KOPT-K1 (cell line): ENCODE results near the gene MAST1.
"Not testable (repeated sequence)": the region's sequence is repeated elsewhere in the genome, so short reads cannot be mapped to it uniquely, and the experiment has no call there.

ENCODE experiments used
- H3K27ac ChIP-seq: fragments of 200-600 bp; sonication (generic); 2 replicates; pipeline ENCODE4 v1.5.1; 2016; ENCODE audit warnings: antibody characterized with exemption, mild to moderate bottlenecking, low read depth, low read length; ENCODE audit not compliant: poor library complexity, severe bottlenecking
- H3K36me3 ChIP-seq: fragments of 200-600 bp; sonication (generic); 2 replicates; pipeline ENCODE4 v1.5.1; 2017; ENCODE audit warnings: antibody characterized with exemption, mild to moderate bottlenecking, low read length, moderate library complexity; ENCODE audit not compliant: insufficient read depth
- H3K9me3 ChIP-seq: fragments of 200-600 bp; sonication (generic); 2 replicates; pipeline ENCODE4 v1.5.1; 2017; ENCODE audit warnings: antibody characterized with exemption, low read length, mild to moderate bottlenecking; ENCODE audit not compliant: insufficient read depth, poor library complexity, severe bottlenecking

The MAST1 gene

GRCh38 chr19:12885749-12886650 is 47.7 kb downstream of the MAST1 start:
- no peaks in the 10 kb centered on the region for H3K36me3 ChIP-seq
- no peak overlapping the region for H3K27ac ChIP-seq
- peaks cover 21% of the 10 kb centered on the region for H3K9me3 ChIP-seq

GRCh38 chr19:12886651-12886968 is 48.3 kb downstream of the MAST1 start:
- Histone ChIP-seq H3K36me3 (no peaks in the 10 kb centered on the region), H3K9me3 (peaks cover 21% of the 10 kb centered on the region), H3K27ac (no peak overlapping the region)

GRCh38 chr19:12886969-12887747 is 48.8 kb downstream of the MAST1 start, which contains the start of gene KLF1:
Gene KLF1 (minus strand): TSS chr19:12887201. CDS start chr19:12887140, 61 bp downstream.
- H3K36me3 ChIP-seq, result no peaks in the 10 kb centered on the region
- no peak within 1 kb of the TSS for H3K27ac ChIP-seq
- H3K9me3 ChIP-seq, result peaks cover 21% of the 10 kb centered on the region

- H3K27ac ChIP-seq, result no peak overlapping the region
- peaks cover 21% of the 10 kb centered on the region for H3K9me3 ChIP-seq
- H3K36me3 ChIP-seq, result peaks cover 4% of the 10 kb centered on the region; the same call in 1 of the 2 replicates
These were observed 49.8 kb downstream of the MAST1 start for GRCh38 chr19:12888006-12888603.

GRCh38 chr19:12890299-12890786 is 52.0 kb downstream of the MAST1 start:
- H3K36me3 ChIP-seq, result peaks cover 26% of the 10 kb centered on the region
- not testable (repeated sequence) for H3K9me3 ChIP-seq
- H3K27ac ChIP-seq, result peak overlapping the region; percentile 48

- peak within 1 kb of the TSS; percentile 49 for H3K27ac ChIP-seq
- H3K36me3 ChIP-seq, result peaks cover 29% of the 10 kb centered on the region
- H3K9me3 ChIP-seq, result no peaks in the 10 kb centered on the region
These were observed 52.7 kb downstream of the MAST1 start, which contains the start of gene GCDH for GRCh38 chr19:12890787-12891552. Gene GCDH (plus strand): TSS chr19:12891160. CDS start chr19:12891305, 145 bp downstream.

- peaks cover 35% of the 10 kb centered on the region for H3K36me3 ChIP-seq
- H3K9me3 ChIP-seq, result no peaks in the 10 kb centered on the region
- peak overlapping the region; percentile 49 for H3K27ac ChIP-seq
These were observed 53.3 kb downstream of the MAST1 start for GRCh38 chr19:12891553-12892021.

GRCh38 chr19:12893582-12893981 is 55.3 kb downstream of the MAST1 start:
- Histone ChIP-seq H3K36me3 (peaks cover 54% of the 10 kb centered on the region), H3K27ac (no peak overlapping the region), H3K9me3 (no peaks in the 10 kb centered on the region)

GRCh38 chr19:12896460-12896859 is 58.1 kb downstream of the MAST1 start:
- no peaks in the 10 kb centered on the region for H3K9me3 ChIP-seq
- H3K36me3 ChIP-seq, result peaks cover 75% of the 10 kb centered on the region
- no peak overlapping the region for H3K27ac ChIP-seq

GRCh38 chr19:12899891-12900518 is 61.7 kb downstream of the MAST1 start:
- Histone ChIP-seq H3K36me3 (peaks cover 52% of the 10 kb centered on the region), H3K9me3 (no peaks in the 10 kb centered on the region), H3K27ac (no peak overlapping the region)

- H3K9me3 ChIP-seq, result no peaks in the 10 kb centered on the region
- no peaks in the 10 kb centered on the region; the same call in 1 of the 2 replicates for H3K36me3 ChIP-seq
- H3K27ac ChIP-seq, result no peak overlapping the region
These were observed 68.9 kb downstream of the MAST1 start for GRCh38 chr19:12907166-12907565.

GRCh38 chr19:12912571-12912970 is 74.3 kb downstream of the MAST1 start:
- Histone ChIP-seq H3K27ac (peak overlapping the region; percentile 84), H3K36me3 (no peaks in the 10 kb centered on the region), H3K9me3 (no peaks in the 10 kb centered on the region)

GRCh38 chr19:12913011-12913561 is 74.8 kb downstream of the MAST1 start:
- no peaks in the 10 kb centered on the region for H3K9me3 ChIP-seq
- peak overlapping the region; percentile 84 for H3K27ac ChIP-seq
- H3K36me3 ChIP-seq, result no peaks in the 10 kb centered on the region
